PC-9 (cell line): Measurements from ENCODE around the gene MICOS13.

Experiments
- EZH2 ChIP-seq: fragments of 200-600 bp; sonication (generic); IDR thresholded peaks from 2 replicates; pipeline ENCODE4 v1.8.0; 2017; ENCODE audit warnings: antibody characterized with exemption, low read depth
- TF ChIP-seq, protein P1 (sequence below): fragments of 200-600 bp; sonication (generic); conservative IDR thresholded peaks from 2 replicates; pipeline ENCODE4 v1.6.1; 2017; ENCODE audit warnings: mixed run types, antibody characterized with exemption, mild to moderate bottlenecking, moderate library complexity

DNA sequence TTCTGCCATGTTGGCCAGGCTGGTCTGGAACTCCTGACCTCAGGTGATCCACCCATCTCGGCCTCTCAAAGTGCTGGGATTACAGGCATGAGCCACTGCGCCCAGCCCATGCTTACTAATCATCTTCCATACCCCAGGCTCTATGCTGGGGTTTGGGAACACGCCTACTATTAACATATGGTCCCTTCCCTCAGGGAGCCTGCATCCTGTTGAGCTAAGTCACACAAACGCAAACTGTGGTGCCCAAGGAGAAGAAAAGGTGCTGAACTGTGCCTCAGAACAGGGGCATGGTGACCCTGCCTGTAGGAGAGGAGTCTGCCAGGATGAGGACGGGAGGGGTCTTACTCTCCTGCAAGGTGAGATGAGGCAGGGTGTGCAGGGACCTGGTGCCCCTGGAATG lies 5.6 kb downstream of the MICOS13 start:
- TF ChIP-seq, protein P1, sequence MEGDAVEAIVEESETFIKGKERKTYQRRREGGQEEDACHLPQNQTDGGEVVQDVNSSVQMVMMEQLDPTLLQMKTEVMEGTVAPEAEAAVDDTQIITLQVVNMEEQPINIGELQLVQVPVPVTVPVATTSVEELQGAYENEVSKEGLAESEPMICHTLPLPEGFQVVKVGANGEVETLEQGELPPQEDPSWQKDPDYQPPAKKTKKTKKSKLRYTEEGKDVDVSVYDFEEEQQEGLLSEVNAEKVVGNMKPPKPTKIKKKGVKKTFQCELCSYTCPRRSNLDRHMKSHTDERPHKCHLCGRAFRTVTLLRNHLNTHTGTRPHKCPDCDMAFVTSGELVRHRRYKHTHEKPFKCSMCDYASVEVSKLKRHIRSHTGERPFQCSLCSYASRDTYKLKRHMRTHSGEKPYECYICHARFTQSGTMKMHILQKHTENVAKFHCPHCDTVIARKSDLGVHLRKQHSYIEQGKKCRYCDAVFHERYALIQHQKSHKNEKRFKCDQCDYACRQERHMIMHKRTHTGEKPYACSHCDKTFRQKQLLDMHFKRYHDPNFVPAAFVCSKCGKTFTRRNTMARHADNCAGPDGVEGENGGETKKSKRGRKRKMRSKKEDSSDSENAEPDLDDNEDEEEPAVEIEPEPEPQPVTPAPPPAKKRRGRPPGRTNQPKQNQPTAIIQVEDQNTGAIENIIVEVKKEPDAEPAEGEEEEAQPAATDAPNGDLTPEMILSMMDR, result no peak
- no peak for TF ChIP-seq EZH2
